ENCODE measurements around the gene INSC.

DNA sequence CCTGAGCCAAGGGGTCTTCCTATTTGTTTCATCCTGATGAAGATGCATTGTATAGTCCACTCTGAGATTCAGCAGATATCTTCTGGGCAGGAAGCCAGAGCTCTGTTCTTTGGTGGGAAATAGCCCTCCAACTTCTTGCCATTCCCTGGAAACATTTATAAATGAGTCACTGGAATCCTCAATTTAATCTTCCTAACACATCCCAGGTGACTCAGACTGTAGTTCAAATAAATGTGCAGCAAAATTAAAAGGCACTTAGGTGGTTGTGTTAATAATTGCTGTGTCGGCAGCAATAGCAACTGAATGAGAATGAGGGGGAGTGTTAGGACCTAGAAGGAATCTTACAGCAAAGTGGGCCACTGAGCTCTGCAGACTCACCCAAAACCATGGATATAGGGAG is 108.6 kb downstream of the INSC start:
- TF ChIP-seq EZH2 (IDR thresholded peaks at IDR 0.05; ENCODE audit: low read length, unreplicated experiment), result no peak
- TF ChIP-seq, protein P1, sequence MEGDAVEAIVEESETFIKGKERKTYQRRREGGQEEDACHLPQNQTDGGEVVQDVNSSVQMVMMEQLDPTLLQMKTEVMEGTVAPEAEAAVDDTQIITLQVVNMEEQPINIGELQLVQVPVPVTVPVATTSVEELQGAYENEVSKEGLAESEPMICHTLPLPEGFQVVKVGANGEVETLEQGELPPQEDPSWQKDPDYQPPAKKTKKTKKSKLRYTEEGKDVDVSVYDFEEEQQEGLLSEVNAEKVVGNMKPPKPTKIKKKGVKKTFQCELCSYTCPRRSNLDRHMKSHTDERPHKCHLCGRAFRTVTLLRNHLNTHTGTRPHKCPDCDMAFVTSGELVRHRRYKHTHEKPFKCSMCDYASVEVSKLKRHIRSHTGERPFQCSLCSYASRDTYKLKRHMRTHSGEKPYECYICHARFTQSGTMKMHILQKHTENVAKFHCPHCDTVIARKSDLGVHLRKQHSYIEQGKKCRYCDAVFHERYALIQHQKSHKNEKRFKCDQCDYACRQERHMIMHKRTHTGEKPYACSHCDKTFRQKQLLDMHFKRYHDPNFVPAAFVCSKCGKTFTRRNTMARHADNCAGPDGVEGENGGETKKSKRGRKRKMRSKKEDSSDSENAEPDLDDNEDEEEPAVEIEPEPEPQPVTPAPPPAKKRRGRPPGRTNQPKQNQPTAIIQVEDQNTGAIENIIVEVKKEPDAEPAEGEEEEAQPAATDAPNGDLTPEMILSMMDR (conservative IDR thresholded peaks at IDR 0.05; ENCODE audit: low read depth, low read length), result no peak
